Measurements from ENCODE around the gene EEF1AKMT2. TPM values are rescaled to one million over a fixed set of nuclear protein-coding genes. Genes with fewer than 3 reads are reported as not detected.
A peak's percentile ranks its signal among the peaks of the same experiment; 100 is the strongest.

EEF1AKMT2 gene
- total and polyA plus RNA-seq, 9 of the 15 experiments (the other 6 are each of a cell fraction or from before 2014, with no cell fraction given), result 9.3 to 34.3 (median 23.7) TPM

- no peak for TF ChIP-seq PRDM10 (IDR thresholded peaks at IDR 0.05; ENCODE audit: partially characterized antibody)
- TF ChIP-seq ELF1 (tag; IDR thresholded peaks at IDR 0.05), result peak; percentile 39; the same call in 1 of the 2 replicates
- no peak for TF ChIP-seq ZNF592 (IDR thresholded peaks at IDR 0.05)
- no peak for TF ChIP-seq TEAD4 (IDR thresholded peaks at IDR 0.05; ENCODE audit: low read length)
- 0 out of 2 replicates have a peak, but pooled peaks have one; percentile 23 for TF ChIP-seq TEAD4 (CRISPR knock-in tag; IDR thresholded peaks at IDR 0.05; ENCODE audit: borderline replicate concordance)
- no peak for TF ChIP-seq AFF1 (IDR thresholded peaks at IDR 0.05; ENCODE audit: low read depth in 1 of 2, partially characterized antibody in 2 of 2)
- peak; percentile 77 for TF ChIP-seq KDM5B (IDR thresholded peaks at IDR 0.05; ENCODE audit: insufficient replicate concordance, low read depth, low read length)
- TF ChIP-seq KAT7 (CRISPR knock-in tag; IDR thresholded peaks at IDR 0.05; ENCODE audit: borderline replicate concordance), result peak; percentile 65; the same call in 1 of the 2 replicates
- no peak for TF ChIP-seq HDAC3 (IDR thresholded peaks at IDR 0.05; ENCODE audit: borderline replicate concordance, partially characterized antibody)
- no peak for TF ChIP-seq ZNF695 (CRISPR knock-in tag; IDR thresholded peaks at IDR 0.05)
- no peak for TF ChIP-seq XRCC3 (IDR thresholded peaks at IDR 0.05)
- no peak for TF ChIP-seq ZBTB17 (CRISPR knock-in tag; IDR thresholded peaks at IDR 0.05)
- TF ChIP-seq MEIS2 (IDR thresholded peaks at IDR 0.05; ENCODE audit: partially characterized antibody), result no peak
- TF ChIP-seq RB1 (IDR thresholded peaks at IDR 0.05; ENCODE audit: low read depth), result peak; percentile 71
- no peak for TF ChIP-seq ZNF445 (CRISPR knock-in tag; IDR thresholded peaks at IDR 0.05; ENCODE audit: low read depth)
These were observed at the start of gene EEF1AKMT2 (continued) for GRCh38 chr10:124791547-124792348.
